ENCODE measurements around the gene ARHGAP8.

DNA sequence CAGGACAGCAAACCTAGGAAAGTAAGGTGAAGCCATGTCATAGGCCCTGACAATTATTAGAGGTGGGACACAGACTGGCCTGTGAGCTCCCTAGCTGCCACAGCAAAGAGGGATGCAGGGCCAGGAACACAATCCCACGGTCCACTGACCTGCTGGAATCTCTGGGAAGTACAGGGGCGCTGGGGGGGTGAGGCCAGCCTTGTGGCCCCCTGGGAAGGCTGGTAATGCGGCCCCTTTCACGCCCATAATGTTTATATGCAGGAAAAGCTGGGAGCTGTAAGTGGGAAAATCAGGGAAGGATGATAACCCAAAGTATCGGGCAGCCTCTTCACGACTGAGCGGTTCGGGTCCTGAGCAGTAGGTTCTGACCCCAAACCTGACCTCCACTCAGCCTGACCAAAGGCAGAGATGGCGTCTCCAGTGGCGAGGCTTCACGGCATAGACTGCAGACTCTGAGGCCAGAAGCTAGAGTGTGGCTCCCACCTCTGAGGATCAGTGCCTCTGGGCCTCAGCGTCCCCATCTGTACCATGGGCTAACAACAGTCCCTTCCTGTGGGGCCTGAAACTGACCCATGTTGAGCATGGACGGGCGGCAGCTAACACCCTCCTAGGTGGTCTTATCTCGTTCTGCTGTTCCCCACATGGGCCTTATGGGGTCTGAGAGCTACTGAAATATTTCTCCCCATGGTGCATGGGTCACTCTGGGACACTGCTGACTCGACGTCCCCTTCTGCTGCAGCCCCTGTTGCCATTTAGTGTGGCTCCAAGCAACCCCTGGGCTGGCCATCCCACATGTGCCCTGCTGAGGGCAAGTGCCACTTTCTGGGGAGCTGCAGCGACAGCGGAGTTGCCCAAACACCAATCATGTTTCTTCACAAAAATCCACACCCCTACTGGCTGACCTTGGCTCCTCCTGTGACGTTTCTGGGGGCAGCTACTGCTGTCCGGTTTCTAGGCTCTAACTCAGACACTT, 155.7 kb downstream of the ARHGAP8 start:
- TF ChIP-seq POLR2A (IDR thresholded peaks at IDR 0.05), result no peak
- no peak for TF ChIP-seq CTCF (IDR thresholded peaks at IDR 0.05 in 8 of 11, conservative IDR thresholded peaks at IDR 0.05 in 3 of 11)
- TF ChIP-seq POLR2AphosphoS5 (IDR thresholded peaks at IDR 0.05), result no peak
